NCI-H510A (cell line): Measurements from ENCODE around the gene IGFL2.

ENCODE experiments used
- DNase-seq: peaks from one replicate; lab custom pipeline; 2025; lab: John Stamatoyannopoulos, UW

IGFL2 gene

DNA sequence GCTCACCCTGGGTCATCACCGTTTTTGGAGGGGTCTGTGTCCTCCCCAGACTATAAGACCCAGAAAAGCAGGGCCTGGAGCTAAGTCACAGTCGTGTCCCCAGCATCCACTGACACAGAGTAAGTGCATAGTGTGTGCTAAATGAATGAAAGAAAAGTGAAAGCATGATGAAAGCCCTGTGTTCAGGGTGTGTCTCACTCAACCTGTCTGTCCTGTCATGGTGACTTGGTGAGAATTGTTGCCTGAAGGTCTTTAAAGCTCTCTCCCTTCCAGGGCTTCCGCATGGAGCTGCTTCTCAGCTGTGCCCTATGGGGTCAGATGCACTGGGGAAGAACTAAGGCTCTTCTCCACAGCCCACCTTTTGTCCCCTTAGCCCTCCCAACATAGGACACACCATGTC is 61.0 kb downstream of the IGFL2 start:
- DNase-seq: no peak

DNA sequence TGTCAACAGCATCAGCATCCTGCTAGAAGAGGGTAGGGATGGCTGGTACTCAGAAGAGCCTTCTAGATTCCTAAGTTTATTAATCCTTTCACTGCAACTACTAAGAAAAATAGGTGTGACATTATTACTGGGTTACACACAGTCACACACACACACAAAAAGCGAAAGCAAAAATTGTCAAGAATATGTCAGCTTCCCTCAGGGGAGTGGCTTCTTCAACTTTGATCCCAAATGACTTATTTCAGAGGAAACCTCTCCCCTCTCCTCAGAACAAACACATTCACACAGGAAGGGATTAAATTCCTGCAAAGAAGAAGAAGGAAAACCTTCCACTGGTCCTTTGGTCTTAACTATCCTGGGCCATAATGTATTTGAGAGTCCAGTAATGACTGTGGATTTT is 61.4 kb downstream of the IGFL2 start:
- no peak for DNase-seq

- DNase-seq: no peak
These were observed 62.6 kb downstream of the IGFL2 start for GRCh38 chr19:46210669-46211068.
